GM10266 (cell line): ENCODE data around the gene MCF2L.

ENCODE experiments used
- DNase-seq: peaks from one replicate; pipeline ENCODE4 v3.0.0; 2012; ENCODE audit errors: extremely low spot score
- TF ChIP-seq, protein P1 (sequence below): IDR thresholded peaks from 2 replicates; pipeline ENCODE4 v1.5.1; 2012; ENCODE audit warnings: mild to moderate bottlenecking, low read depth; ENCODE audit not compliant: control insufficient read depth, insufficient read depth; ENCODE audit errors: missing control alignments

Gene MCF2L

DNA sequence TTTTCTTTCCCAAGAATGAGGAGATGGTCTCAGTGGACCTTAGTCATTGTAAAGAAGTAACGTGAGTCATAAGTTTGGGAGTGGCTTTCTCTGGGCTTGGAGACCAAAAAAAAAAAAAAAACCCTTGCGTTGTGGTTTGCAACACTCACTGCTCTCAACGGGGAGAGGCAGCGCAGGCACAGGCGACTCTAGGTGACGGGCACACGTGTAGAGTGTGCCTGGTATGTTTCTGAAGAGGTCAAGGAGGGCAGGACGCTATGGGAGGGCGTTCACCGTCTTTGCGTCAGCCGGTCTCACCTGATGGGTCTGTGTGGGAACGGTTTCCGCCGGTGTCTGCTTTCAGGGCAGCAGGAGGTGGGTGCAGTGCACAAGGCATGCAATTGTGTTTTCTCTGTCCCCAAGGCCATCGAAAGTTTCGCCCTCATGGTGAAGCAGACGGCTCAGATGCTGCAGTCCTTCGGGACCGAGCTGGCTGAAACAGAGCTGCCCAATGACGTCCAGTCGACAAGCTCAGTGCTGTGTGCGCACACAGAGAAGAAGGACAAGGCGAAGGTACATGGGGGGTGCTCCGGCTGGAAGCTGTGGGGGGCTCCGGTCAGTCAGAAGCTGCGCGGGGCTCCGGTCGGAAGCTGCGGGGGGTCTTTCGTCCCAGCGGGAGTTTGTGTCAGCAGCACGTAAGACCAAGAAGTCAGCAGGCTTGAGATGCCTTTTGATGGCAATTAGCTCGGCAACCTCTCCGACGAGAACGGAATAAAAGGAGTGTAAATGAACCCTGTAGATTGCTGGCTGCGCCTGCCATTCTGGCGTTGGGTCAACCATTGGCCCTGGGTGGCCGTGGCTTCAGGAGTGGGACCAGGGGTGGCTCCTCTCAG lies 95.8 kb downstream of the MCF2L start:
- no peak for DNase-seq
- TF ChIP-seq, protein P1, sequence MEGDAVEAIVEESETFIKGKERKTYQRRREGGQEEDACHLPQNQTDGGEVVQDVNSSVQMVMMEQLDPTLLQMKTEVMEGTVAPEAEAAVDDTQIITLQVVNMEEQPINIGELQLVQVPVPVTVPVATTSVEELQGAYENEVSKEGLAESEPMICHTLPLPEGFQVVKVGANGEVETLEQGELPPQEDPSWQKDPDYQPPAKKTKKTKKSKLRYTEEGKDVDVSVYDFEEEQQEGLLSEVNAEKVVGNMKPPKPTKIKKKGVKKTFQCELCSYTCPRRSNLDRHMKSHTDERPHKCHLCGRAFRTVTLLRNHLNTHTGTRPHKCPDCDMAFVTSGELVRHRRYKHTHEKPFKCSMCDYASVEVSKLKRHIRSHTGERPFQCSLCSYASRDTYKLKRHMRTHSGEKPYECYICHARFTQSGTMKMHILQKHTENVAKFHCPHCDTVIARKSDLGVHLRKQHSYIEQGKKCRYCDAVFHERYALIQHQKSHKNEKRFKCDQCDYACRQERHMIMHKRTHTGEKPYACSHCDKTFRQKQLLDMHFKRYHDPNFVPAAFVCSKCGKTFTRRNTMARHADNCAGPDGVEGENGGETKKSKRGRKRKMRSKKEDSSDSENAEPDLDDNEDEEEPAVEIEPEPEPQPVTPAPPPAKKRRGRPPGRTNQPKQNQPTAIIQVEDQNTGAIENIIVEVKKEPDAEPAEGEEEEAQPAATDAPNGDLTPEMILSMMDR: no peak

GRCh38 chr13:113065406-113066141 lies 96.6 kb downstream of the MCF2L start:
- TF ChIP-seq, protein P1: no peak
- no peak for DNase-seq

DNA sequence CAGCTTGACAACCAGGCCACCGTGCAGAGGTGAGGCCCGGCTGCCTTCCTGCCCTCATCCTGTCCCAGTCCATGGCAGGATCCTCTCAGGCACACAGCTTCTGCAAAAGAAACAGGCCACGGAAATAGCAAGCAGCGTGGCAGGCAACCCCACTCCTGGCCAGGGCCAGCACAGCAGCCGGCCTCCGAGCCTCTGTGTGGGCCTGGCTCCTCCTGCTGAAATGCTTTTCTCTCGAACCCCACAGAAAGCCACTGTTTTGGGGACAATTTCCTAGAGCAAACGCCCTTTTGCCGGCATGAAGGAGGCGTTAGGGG lies 97.1 kb downstream of the MCF2L start:
- TF ChIP-seq, protein P1: no peak
- no peak for DNase-seq

DNA sequence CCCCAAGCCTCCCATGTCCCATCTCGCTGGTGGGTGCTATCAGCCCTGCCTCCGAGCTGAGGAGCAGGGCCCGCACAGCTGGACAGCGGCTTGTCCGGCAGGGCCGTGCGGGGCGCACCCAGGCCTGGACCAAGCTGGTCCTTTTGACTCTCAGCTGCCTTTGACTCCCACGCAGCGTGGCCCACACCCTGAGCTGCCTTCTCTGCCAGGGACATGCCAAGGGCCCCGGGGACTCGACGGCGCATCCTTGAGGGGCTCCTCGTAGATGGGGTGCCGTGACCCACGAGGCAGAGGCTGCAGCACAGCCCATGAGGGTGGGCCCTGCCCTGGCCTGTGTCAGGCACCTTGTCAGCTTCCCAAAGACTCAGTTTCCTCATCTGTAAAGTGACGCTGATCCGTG lies 97.7 kb downstream of the MCF2L start:
- no peak for DNase-seq
- TF ChIP-seq, protein P1: no peak

- TF ChIP-seq, protein P1: no peak
- DNase-seq: no peak
These were observed 101.1 kb downstream of the MCF2L start for GRCh38 chr13:113069861-113070805.

- no peak for DNase-seq
- TF ChIP-seq, protein P1: no peak
These were observed 101.8 kb downstream of the MCF2L start for GRCh38 chr13:113070855-113071254.
